K562 (cell line): Measurements from ENCODE around the gene SNRPF. TPM values are rescaled to one million over a fixed set of nuclear protein-coding genes. Genes with fewer than 3 reads are reported as not detected.

ENCODE experiments used
- BHLHE40 ChIP-seq: IDR thresholded peaks from 2 replicates; pipeline ENCODE4 v1.6.1; 2011; ENCODE audit warnings: low read length, improper control_type of control experiment
- CBX5 ChIP-seq: IDR thresholded peaks from 2 replicates; pipeline ENCODE4 v1.6.1; 2014; ENCODE audit warnings: low read depth, borderline replicate concordance
- CXXC5 ChIP-seq: fragments of 250-450 bp; sonication (Bioruptor Pico); IDR thresholded peaks from 2 replicates; pipeline ENCODE4 v1.8.0; 2022; ENCODE audit warnings: inconsistent platforms, mild to moderate bottlenecking, moderate library complexity
- GTF2F1 ChIP-seq: IDR thresholded peaks from 2 replicates; pipeline ENCODE4 v1.6.1; 2011; ENCODE audit warnings: low read depth, low read length, improper control_type of control experiment
- MBD2 ChIP-seq: sonication (generic); IDR thresholded peaks from 2 replicates; pipeline ENCODE4 v1.6.1; 2016; ENCODE audit warnings: low read depth, borderline replicate concordance
- MEIS2 ChIP-seq: fragments of 450-650 bp; IDR thresholded peaks from 2 replicates; pipeline ENCODE4 v1.6.1; 2014; ENCODE audit warnings: mild to moderate bottlenecking; ENCODE audit not compliant: partially characterized antibody
- MYC ChIP-seq, 2 experiments: fragments of 250-450 bp in 1 of 2; sonication (Bioruptor Pico) in 1 of 2; IDR thresholded peaks; 2 replicates each; pipeline versions ENCODE4 v1.5.1 to v1.6.1; 2012 to 2021; ENCODE audit warnings: low read depth in 2 of 2, borderline replicate concordance in 1 of 2, improper control_type of control experiment in 1 of 2, low read length in 1 of 2, mild to moderate bottlenecking in 1 of 2, moderate library complexity in 1 of 2
- PML ChIP-seq: IDR thresholded peaks from 2 replicates; pipeline ENCODE4 v1.6.1; 2012; ENCODE audit warnings: low read length, inconsistent platforms
- RBM22 ChIP-seq: fragments of 200-400 bp; formaldehyde crosslinking; IDR thresholded peaks from 2 replicates; pipeline ENCODE4 v1.6.1; 2018; ENCODE audit warnings: low read length, low read depth; ENCODE audit not compliant: poor library complexity, severe bottlenecking
- RUNX1 ChIP-seq: sonication (generic); IDR thresholded peaks from 2 replicates; pipeline ENCODE4 v1.6.1; 2016; ENCODE audit warnings: antibody characterized with exemption, low read depth
- TEAD1 ChIP-seq, 2 experiments: fragments of 450-650 bp in 1 of 2; sonication (generic) in 1 of 2; formaldehyde crosslinking; IDR thresholded peaks; 2 replicates each; pipeline versions ENCODE4 v1.4.0 to v1.8.0; 2020 to 2022; ENCODE audit warnings: mild to moderate bottlenecking in 2 of 2, missing genetic modification reagents in 1 of 2
- ZNF76 ChIP-seq: fragments of 250-450 bp; sonication (Bioruptor Pico); IDR thresholded peaks from 2 replicates; pipeline ENCODE4 v1.4.0; 2020; ENCODE audit warnings: mild to moderate bottlenecking, moderate library complexity, borderline replicate concordance
- polyA plus RNA-seq, 8 experiments: library from polyadenylated mRNA; depleted of rRNA in 4 of 8; stranded (reverse) in 5 of 8; unstranded in 3 of 8; fragments of >200 nt; fragmentation: Nextera tagmentation in 2 of 8; fragmentation: Illumina TruSeq in 1 of 8; extraction: Ambion mirVana in 2 of 8; extraction: Trizol in 1 of 8; gene quantifications; 2 replicates each; pipeline versions ENCODE4 v1.2.1 to v1.2.3, GENCODE V29; 2011 to 2014; ENCODE audit warnings: inconsistent platforms in 1 of 8, missing spikeins in 1 of 8
- total RNA-seq, 7 experiments: library from RNA; depleted of rRNA in 6 of 7; stranded (reverse); fragments of >200 nt in 6 of 7; fragmentation: Illumina TruSeq in 2 of 7; extraction: Trizol in 2 of 7; gene quantifications; 2 replicates each; pipeline versions ENCODE4 v1.2.1 to v1.2.3, GENCODE V29; 2011 to 2021; ENCODE audit warnings: low replicate concordance in 1 of 7
- TF ChIP-seq, protein P1 (sequence below): fragments of 200-600 bp; sonication (generic); IDR thresholded peaks from one replicate; pipeline ENCODE4 v1.6.1; 2012; ENCODE audit warnings: mild to moderate bottlenecking, low read depth, low read length, inconsistent platforms
- TF ChIP-seq, protein P2 (sequence below): fragments of 200-800 bp; sonication (Bioruptor generic); IDR thresholded peaks from 2 replicates; pipeline ENCODE4 v1.6.1; 2017; ENCODE audit warnings: missing genetic modification characterization, missing compliant biosample characterization

The SNRPF gene
- total and polyA plus RNA-seq, 9 of the 15 experiments (the other 6 are each of a cell fraction or from before 2014, with no cell fraction given), result 37.9 to 205 (median 93.6) TPM

GRCh38 chr12:95858451-95859343, at the start of gene SNRPF (continued):
- TF ChIP-seq, protein P1, sequence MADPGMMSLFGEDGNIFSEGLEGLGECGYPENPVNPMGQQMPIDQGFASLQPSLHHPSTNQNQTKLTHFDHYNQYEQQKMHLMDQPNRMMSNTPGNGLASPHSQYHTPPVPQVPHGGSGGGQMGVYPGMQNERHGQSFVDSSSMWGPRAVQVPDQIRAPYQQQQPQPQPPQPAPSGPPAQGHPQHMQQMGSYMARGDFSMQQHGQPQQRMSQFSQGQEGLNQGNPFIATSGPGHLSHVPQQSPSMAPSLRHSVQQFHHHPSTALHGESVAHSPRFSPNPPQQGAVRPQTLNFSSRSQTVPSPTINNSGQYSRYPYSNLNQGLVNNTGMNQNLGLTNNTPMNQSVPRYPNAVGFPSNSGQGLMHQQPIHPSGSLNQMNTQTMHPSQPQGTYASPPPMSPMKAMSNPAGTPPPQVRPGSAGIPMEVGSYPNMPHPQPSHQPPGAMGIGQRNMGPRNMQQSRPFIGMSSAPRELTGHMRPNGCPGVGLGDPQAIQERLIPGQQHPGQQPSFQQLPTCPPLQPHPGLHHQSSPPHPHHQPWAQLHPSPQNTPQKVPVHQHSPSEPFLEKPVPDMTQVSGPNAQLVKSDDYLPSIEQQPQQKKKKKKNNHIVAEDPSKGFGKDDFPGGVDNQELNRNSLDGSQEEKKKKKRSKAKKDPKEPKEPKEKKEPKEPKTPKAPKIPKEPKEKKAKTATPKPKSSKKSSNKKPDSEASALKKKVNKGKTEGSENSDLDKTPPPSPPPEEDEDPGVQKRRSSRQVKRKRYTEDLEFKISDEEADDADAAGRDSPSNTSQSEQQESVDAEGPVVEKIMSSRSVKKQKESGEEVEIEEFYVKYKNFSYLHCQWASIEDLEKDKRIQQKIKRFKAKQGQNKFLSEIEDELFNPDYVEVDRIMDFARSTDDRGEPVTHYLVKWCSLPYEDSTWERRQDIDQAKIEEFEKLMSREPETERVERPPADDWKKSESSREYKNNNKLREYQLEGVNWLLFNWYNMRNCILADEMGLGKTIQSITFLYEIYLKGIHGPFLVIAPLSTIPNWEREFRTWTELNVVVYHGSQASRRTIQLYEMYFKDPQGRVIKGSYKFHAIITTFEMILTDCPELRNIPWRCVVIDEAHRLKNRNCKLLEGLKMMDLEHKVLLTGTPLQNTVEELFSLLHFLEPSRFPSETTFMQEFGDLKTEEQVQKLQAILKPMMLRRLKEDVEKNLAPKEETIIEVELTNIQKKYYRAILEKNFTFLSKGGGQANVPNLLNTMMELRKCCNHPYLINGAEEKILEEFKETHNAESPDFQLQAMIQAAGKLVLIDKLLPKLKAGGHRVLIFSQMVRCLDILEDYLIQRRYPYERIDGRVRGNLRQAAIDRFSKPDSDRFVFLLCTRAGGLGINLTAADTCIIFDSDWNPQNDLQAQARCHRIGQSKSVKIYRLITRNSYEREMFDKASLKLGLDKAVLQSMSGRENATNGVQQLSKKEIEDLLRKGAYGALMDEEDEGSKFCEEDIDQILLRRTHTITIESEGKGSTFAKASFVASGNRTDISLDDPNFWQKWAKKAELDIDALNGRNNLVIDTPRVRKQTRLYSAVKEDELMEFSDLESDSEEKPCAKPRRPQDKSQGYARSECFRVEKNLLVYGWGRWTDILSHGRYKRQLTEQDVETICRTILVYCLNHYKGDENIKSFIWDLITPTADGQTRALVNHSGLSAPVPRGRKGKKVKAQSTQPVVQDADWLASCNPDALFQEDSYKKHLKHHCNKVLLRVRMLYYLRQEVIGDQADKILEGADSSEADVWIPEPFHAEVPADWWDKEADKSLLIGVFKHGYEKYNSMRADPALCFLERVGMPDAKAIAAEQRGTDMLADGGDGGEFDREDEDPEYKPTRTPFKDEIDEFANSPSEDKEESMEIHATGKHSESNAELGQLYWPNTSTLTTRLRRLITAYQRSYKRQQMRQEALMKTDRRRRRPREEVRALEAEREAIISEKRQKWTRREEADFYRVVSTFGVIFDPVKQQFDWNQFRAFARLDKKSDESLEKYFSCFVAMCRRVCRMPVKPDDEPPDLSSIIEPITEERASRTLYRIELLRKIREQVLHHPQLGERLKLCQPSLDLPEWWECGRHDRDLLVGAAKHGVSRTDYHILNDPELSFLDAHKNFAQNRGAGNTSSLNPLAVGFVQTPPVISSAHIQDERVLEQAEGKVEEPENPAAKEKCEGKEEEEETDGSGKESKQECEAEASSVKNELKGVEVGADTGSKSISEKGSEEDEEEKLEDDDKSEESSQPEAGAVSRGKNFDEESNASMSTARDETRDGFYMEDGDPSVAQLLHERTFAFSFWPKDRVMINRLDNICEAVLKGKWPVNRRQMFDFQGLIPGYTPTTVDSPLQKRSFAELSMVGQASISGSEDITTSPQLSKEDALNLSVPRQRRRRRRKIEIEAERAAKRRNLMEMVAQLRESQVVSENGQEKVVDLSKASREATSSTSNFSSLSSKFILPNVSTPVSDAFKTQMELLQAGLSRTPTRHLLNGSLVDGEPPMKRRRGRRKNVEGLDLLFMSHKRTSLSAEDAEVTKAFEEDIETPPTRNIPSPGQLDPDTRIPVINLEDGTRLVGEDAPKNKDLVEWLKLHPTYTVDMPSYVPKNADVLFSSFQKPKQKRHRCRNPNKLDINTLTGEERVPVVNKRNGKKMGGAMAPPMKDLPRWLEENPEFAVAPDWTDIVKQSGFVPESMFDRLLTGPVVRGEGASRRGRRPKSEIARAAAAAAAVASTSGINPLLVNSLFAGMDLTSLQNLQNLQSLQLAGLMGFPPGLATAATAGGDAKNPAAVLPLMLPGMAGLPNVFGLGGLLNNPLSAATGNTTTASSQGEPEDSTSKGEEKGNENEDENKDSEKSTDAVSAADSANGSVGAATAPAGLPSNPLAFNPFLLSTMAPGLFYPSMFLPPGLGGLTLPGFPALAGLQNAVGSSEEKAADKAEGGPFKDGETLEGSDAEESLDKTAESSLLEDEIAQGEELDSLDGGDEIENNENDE, result no peak
- peak; percentile 30 for TF ChIP-seq PML
- peak; percentile 76 for TF ChIP-seq RBM22
- TF ChIP-seq CXXC5, result peak; percentile 52
- TF ChIP-seq, protein P2, sequence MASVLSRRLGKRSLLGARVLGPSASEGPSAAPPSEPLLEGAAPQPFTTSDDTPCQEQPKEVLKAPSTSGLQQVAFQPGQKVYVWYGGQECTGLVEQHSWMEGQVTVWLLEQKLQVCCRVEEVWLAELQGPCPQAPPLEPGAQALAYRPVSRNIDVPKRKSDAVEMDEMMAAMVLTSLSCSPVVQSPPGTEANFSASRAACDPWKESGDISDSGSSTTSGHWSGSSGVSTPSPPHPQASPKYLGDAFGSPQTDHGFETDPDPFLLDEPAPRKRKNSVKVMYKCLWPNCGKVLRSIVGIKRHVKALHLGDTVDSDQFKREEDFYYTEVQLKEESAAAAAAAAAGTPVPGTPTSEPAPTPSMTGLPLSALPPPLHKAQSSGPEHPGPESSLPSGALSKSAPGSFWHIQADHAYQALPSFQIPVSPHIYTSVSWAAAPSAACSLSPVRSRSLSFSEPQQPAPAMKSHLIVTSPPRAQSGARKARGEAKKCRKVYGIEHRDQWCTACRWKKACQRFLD (CRISPR knock-in tag), result no peak; the same call in 1 of the 2 replicates
- peak; percentile 91 for TF ChIP-seq MYC (IDR thresholded peaks at IDR 0.05; ENCODE audit: low read depth, low read length)
- peak; percentile 66; the same call in 1 of the 2 replicates for TF ChIP-seq MYC (CRISPR knock-in tag; IDR thresholded peaks at IDR 0.05; ENCODE audit: borderline replicate concordance, low read depth)
- TF ChIP-seq ZNF76, result no peak
- peak in 1 of 2 experiments; percentile 72; a peak in 1 of 4 replicates for TF ChIP-seq TEAD1 (CRISPR knock-in tag; IDR thresholded peaks at IDR 0.05)
- peak; percentile 99 for TF ChIP-seq MBD2
- no peak for TF ChIP-seq RUNX1
- TF ChIP-seq MEIS2, result no peak
- 0 out of 2 replicates have a peak, but pooled peaks have one; percentile 20 for TF ChIP-seq CBX5
- 0 out of 2 replicates have a peak, but pooled peaks have one; percentile 40 for TF ChIP-seq GTF2F1
- TF ChIP-seq BHLHE40, result peak; percentile 26; the same call in 1 of the 2 replicates
